T-cell (primary cell): ENCODE data around the gene FHOD3. TPM values are rescaled to one million over a fixed set of nuclear protein-coding genes. Genes with fewer than 3 reads are reported as not detected.
"Not testable (repeated sequence)": the region's sequence is repeated elsewhere in the genome, so short reads cannot be mapped to it uniquely, and the experiment has no call there.

ENCODE experiments used
- ATAC-seq, 4 experiments: fragments of 200-7000 bp in 3 of 4; fragments of 150-1000 bp in 1 of 4; cut with Tn5 transposase; replicated peaks in 1 of 4; 1 replicate in 3 of 4; 2 replicates in 1 of 4; pipeline ENCODE4 v1.10.0; 2021; ENCODE audit warnings: moderate library complexity in 3 of 4, mild to moderate bottlenecking in 2 of 4, moderate number of reproducible peaks in 1 of 4
- CTCF ChIA-PET, 2 donors: fragments of 300-600 bp; sonication (Branson Sonifier 250); formaldehyde crosslinking; loops; one replicate each; lab custom pipeline; 2022; ENCODE audit warnings: antibody characterized with exemption in 2 of 2; lab: Charles Lee
- POLR2A ChIA-PET, 2 donors: fragments of 300-600 bp; sonication (Branson Sonifier 250); formaldehyde crosslinking; loops; one replicate each; lab custom pipeline; 2022; ENCODE audit warnings: antibody characterized with exemption in 2 of 2; lab: Charles Lee
- DNase-seq, 35 experiments: peaks; one replicate each; pipeline versions ENCODE4 v3.0.0 to v3.0.0-alpha.2; 2013 to 2023
- H3K27ac ChIP-seq: one replicate; pipeline ENCODE4 v1.5.1; 2013; ENCODE audit warnings: low read length
- H3K27me3 ChIP-seq, 2 experiments: replicated peaks in 1 of 2; 1 replicate in 1 of 2; 2 replicates in 1 of 2; pipeline versions ENCODE4 v1.6.1 to v1.7.0; 2013; ENCODE audit warnings: low read length in 1 of 2, mixed read lengths in 1 of 2; ENCODE audit not compliant: control insufficient read depth in 2 of 2, insufficient read depth in 2 of 2; ENCODE audit errors: extremely low read depth in 1 of 2
- H3K36me3 ChIP-seq, 2 donors: 1 replicate in 1 of 2; 2 replicates in 1 of 2; pipeline versions ENCODE4 v1.6.1 to v1.7.0; 2013; ENCODE audit warnings: low read length in 1 of 2; ENCODE audit not compliant: control insufficient read depth in 2 of 2, insufficient read depth in 1 of 2; ENCODE audit errors: extremely low read depth in 1 of 2
- H3K4me1 ChIP-seq, 2 experiments: 1 replicate in 1 of 2; 2 replicates in 1 of 2; pipeline versions ENCODE4 v1.6.1 to v1.7.0; 2013; ENCODE audit warnings: low read length in 2 of 2, mixed read lengths in 1 of 2; ENCODE audit not compliant: insufficient read depth in 2 of 2, control insufficient read depth in 1 of 2; ENCODE audit errors: extremely low read depth in 1 of 2
- H3K4me3 ChIP-seq, 2 donors: 1 replicate in 1 of 2; 2 replicates in 1 of 2; pipeline versions ENCODE4 v1.5.1 to v1.7.0; 2013; ENCODE audit warnings: mild to moderate bottlenecking in 2 of 2, low read length in 1 of 2, moderate library complexity in 1 of 2; ENCODE audit not compliant: control insufficient read depth in 1 of 2; ENCODE audit errors: extremely low read depth in 1 of 2
- H3K9me3 ChIP-seq: 2 replicates; pipeline ENCODE4 v1.7.0; 2013
- H3K27ac Mint-ChIP-seq, 2 donors: one replicate each; pipeline ENCODE4 v1.8.0; 2020 to 2021; ENCODE audit warnings: mild to moderate bottlenecking in 2 of 2, mixed read lengths in 2 of 2
- H3K27me3 Mint-ChIP-seq, 2 donors: one replicate each; pipeline ENCODE4 v1.8.0; 2021 to 2022; ENCODE audit warnings: mixed read lengths in 2 of 2
- H3K36me3 Mint-ChIP-seq: one replicate; pipeline ENCODE4 v1.8.0; 2021; ENCODE audit warnings: mixed read lengths
- H3K4me1 Mint-ChIP-seq, 3 donors: one replicate each; pipeline ENCODE4 v1.8.0; 2020 to 2022; ENCODE audit warnings: mixed read lengths in 3 of 3, mild to moderate bottlenecking in 1 of 3
- H3K4me3 Mint-ChIP-seq, 3 donors: one replicate each; pipeline ENCODE4 v1.8.0; 2020 to 2022; ENCODE audit warnings: mild to moderate bottlenecking in 3 of 3, mixed read lengths in 3 of 3, moderate library complexity in 3 of 3
- H3K9me3 Mint-ChIP-seq, 3 donors: one replicate each; pipeline ENCODE4 v1.8.0; 2020 to 2022; ENCODE audit warnings: mixed read lengths in 3 of 3
- WGBS: methylation state at CpG from one replicate; pipeline ENCODE4 v1.1.5; 2013; ENCODE audit warnings: missing lambda C conversion rate; ENCODE audit not compliant: insufficient coverage; 5-methylcytosine and 5-hydroxymethylcytosine counted together
- total RNA-seq, 35 experiments: library from RNA in 6 of 35; stranded (reverse) in 6 of 35; fragments of 120-200 nt in 1 of 35; gene quantifications; one replicate each; pipeline versions ENCODE4 v1.2.1 to v1.2.4 and lab custom pipeline; 2013 to 2026

The FHOD3 gene
- total RNA-seq, 5 donors from 2014 or later (not counting 1 experiment from before 2014, with no cell fraction given) = 0.06 TPM; not detected in 4

DNA sequence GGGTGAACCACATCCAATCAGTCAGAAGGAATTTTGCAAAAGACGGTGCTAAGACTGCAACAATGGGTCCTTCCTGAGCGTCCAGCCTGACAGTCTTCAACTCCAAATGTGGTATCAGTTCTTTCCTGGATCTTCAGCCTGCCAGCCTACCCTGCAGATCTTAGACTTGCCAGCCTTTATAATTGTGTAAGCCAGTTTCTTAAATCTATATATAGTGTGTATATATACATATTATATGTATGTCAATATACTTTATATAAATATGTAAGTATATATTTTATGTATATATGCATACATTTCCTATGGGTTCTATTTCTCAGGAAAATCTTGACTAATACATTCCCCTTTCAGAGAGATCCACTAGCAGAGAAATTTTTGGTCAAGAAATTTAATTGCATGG is 245.5 kb downstream of the FHOD3 start:
- no peaks in the 10 kb centered on the region for H3K27me3 ChIP-seq
- H3K9me3 ChIP-seq = no peaks in the 10 kb centered on the region
- Mint-ChIP-seq H3K27ac (no peak overlapping the region), H3K27me3 (no peaks in the 10 kb centered on the region), H3K4me3 (no peak overlapping the region), H3K9me3 (no peaks in the 10 kb centered on the region), H3K4me1 (no peaks in the 10 kb centered on the region), H3K36me3 (no peaks in the 10 kb centered on the region)
- DNase-seq (no peak), ATAC-seq (no peak)
- POLR2A ChIA-PET = no interaction called here
- H3K4me3 ChIP-seq = no peak overlapping the region
- H3K27ac ChIP-seq = no peak overlapping the region
- H3K36me3 ChIP-seq = no peaks in the 10 kb centered on the region
- CTCF ChIA-PET = no interaction called here
- no peaks in the 10 kb centered on the region for H3K4me1 ChIP-seq
- no CpG with 5 or more reads among the region's 2 CpGs for WGBS

DNA sequence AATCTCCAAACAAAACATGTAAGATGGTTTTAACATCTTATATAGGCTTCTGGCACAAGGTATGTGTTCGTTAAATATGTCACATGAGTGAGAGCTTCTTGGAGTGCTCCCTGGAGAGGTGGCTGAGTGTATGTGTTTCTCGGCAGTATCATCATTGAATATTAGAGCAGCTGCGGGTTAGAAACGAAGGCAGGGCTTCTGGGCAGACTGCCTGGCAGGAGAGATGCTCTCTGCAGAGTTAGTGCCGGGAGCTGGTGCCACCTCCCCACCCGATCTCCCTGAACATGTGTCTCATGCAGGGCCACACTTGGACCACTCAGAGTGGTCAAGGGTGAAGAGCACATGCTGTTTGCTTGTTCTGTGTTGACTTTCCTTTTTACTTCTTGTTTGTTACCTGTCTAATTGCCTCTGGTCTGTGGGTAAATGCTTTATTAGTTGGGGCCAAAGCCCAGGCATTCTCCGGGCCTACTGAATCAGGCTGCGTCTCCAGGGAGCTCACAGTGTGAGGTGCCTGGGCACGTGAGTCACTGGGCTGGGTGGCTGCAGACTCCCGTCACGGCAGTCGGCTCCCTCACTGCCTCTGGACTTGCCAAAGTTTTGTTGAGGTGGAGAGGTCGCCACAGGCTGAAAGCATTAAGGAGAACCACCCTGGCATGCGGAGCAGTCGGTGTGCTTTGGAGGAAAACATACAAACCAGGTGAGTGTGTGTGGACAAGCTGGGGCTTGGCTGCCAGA is 246.6 kb downstream of the FHOD3 start:
- 90% methylated on average over 14 of the region's 15 CpGs for WGBS
- no peaks in the 10 kb centered on the region for H3K9me3 ChIP-seq
- DNase-seq = no peak
- H3K36me3 ChIP-seq = no peaks in the 10 kb centered on the region
- ATAC-seq = no peak
- no peaks in the 10 kb centered on the region for H3K27me3 ChIP-seq
- CTCF ChIA-PET = no interaction called here
- H3K27me3 Mint-ChIP-seq = no peaks in the 10 kb centered on the region
- no peaks in the 10 kb centered on the region for H3K4me1 Mint-ChIP-seq
- no peaks in the 10 kb centered on the region for H3K4me1 ChIP-seq
- no peaks in the 10 kb centered on the region for H3K9me3 Mint-ChIP-seq
- H3K4me3 ChIP-seq = no peak overlapping the region
- no peak overlapping the region for H3K4me3 Mint-ChIP-seq
- no peaks in the 10 kb centered on the region for H3K36me3 Mint-ChIP-seq
- POLR2A ChIA-PET = no interaction called here
- no peak overlapping the region for H3K27ac Mint-ChIP-seq
- no peak overlapping the region for H3K27ac ChIP-seq

DNA sequence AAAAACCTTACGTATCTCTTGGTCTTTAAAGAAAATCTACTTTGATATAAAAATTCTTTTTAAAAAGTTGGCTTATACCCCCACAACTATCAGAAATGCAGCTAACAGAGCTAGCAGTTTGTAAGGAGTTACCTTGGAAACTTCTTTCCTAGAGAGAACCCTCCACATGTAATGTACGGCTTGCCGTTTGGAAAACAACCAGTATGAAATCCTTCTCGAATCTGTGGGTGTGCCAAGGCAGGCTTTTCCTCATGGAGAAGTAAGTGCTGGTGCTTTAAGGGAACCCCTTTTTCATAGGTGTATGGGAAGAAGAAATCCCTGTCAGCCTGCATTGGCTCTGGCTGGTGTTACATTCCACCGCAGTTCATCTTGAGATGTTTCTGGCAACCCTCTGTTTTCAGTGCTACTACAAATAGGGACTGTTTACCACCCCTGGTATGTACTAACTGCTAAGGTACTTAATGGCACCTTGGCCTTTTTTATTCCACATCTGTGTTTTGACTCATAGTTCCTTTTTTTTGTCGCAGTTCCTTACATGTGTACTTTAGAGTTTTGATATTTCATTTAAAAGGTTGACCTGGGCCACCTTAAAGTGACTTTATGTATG is 248.4 kb downstream of the FHOD3 start:
- ChIA-PET POLR2A (no interaction called here), CTCF (no interaction called here)
- Histone ChIP-seq H3K4me1 (no peaks in the 10 kb centered on the region), H3K36me3 (no peaks in the 10 kb centered on the region), H3K4me3 (no peak overlapping the region), H3K27ac (no peak overlapping the region), H3K27me3 (no peaks in the 10 kb centered on the region), H3K9me3 (no peaks in the 10 kb centered on the region)
- no peak for DNase-seq
- Mint-ChIP-seq H3K9me3 (peaks cover 0 to 2% (median 0%) of the 10 kb centered on the region in 3 donors), H3K36me3 (no peaks in the 10 kb centered on the region), H3K27me3 (no peaks in the 10 kb centered on the region), H3K4me3 (no peak overlapping the region), H3K27ac (no peak overlapping the region), H3K4me1 (no peaks in the 10 kb centered on the region)
- no CpG with 5 or more reads among the region's 6 CpGs for WGBS
- no peak for ATAC-seq

DNA sequence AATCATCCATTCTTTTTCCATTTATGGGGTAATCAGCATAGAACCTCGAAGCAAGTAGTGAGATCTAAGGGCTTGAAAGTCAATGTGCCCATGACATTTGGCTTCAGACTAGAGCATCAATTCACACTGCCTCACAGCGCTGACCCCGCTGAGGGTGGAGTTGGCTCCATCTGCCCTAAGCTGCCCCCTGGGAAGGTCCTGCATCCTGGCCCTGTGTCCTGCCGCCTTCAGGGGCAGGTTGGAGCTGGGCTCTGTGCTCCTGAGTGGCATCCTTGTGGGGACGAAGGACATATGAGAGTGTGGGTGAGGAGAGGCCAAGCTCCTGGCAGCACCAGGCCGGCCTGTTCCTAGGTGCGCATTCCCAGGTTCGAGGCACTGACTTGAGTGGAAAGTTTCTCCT is 249.4 kb downstream of the FHOD3 start:
- no peak for ATAC-seq
- H3K27me3 Mint-ChIP-seq = no peaks in the 10 kb centered on the region
- ChIA-PET POLR2A (no interaction called here), CTCF (no interaction called here)
- 60% methylated on average over 1 of the region's 8 CpGs for WGBS
- Histone ChIP-seq H3K4me1 (no peaks in the 10 kb centered on the region), H3K36me3 (no peaks in the 10 kb centered on the region), H3K9me3 (no peaks in the 10 kb centered on the region), H3K27me3 (no peaks in the 10 kb centered on the region), H3K27ac (no peak overlapping the region), H3K4me3 (no peak overlapping the region)
- no peak for DNase-seq
- no peak overlapping the region for H3K4me3 Mint-ChIP-seq
- H3K36me3 Mint-ChIP-seq = no peaks in the 10 kb centered on the region
- H3K9me3 Mint-ChIP-seq = peaks cover 0 to 5% (median 0%) of the 10 kb centered on the region in 3 donors
- H3K4me1 Mint-ChIP-seq = no peaks in the 10 kb centered on the region
- H3K27ac Mint-ChIP-seq = no peak overlapping the region

DNA sequence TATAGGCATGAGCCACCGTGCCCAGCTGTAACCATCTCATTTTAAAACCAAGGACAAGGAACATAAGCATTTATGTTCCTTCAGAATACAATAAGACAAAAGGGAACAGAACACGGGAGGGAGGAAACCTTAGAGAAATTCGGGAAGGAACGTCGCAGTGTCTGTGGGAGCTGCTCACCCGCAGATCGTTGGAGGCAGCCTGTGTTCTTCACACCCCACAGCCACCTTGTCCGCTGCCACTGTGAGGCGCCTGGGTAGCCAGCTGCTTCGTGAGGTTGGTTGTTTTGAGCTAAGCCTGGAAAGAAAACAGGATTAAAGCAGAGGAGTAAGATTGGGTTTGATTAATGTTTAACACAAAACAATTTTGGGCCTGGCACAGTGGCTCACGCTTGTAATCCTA is 250.0 kb downstream of the FHOD3 start:
- no peak for DNase-seq
- CTCF ChIA-PET = no interaction called here
- Histone ChIP-seq H3K36me3 (no peaks in the 10 kb centered on the region), H3K9me3 (no peaks in the 10 kb centered on the region), H3K4me1 (no peaks in the 10 kb centered on the region), H3K27ac (no peak overlapping the region), H3K4me3 (no peak overlapping the region), H3K27me3 (no peaks in the 10 kb centered on the region)
- POLR2A ChIA-PET = no interaction called here
- Mint-ChIP-seq H3K9me3 (peaks cover 0 to 5% (median 3%) of the 10 kb centered on the region in 3 donors), H3K4me1 (no peaks in the 10 kb centered on the region), H3K27ac (no peak overlapping the region), H3K27me3 (no peaks in the 10 kb centered on the region), H3K36me3 (no peaks in the 10 kb centered on the region), H3K4me3 (no peak overlapping the region)
- no peak for ATAC-seq
- WGBS = 90% methylated on average over 8 of the region's 11 CpGs

DNA sequence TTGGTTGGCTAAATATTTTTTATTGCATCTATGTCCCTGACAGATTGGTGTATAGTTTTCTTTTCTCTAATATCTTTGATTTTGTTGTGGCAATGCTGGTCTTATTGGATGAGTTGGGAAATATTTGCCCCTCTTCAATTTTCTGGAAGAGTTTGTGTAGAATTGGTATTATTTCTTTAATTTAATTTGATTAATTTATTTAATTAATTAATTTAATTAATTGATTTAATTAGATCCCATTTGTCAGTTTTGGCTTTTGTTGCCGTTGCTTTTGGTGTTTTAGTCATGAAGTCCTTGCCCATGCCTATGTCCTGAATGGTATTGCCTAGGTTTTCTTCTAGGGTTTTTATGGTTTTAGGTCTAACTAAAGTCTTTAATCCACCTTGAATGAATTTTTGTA is 253.8 kb downstream of the FHOD3 start:
- H3K27ac ChIP-seq, H3K27ac Mint-ChIP-seq, H3K27me3 ChIP-seq, H3K9me3 Mint-ChIP-seq, H3K27me3 Mint-ChIP-seq, H3K4me3 ChIP-seq, ATAC-seq, H3K4me1 Mint-ChIP-seq, DNase-seq, H3K36me3 ChIP-seq, CTCF ChIA-PET, H3K4me1 ChIP-seq, H3K9me3 ChIP-seq, H3K4me3 Mint-ChIP-seq, H3K36me3 Mint-ChIP-seq: not testable (repeated sequence)
- POLR2A ChIA-PET = interaction anchor here in 1 of 2 donors (0.6 kb wide), 1 partner anchor 22 kb away, joined by 3 read pairs; no protein-coding TSS in a partner anchor
- no CpG with 5 or more reads among the region's 1 CpG for WGBS
